ENCODE data around the gene ADAMTS17.
A peak's percentile ranks its signal among the peaks of the same experiment; 100 is the strongest.
"Not testable (repeated sequence)": the region's sequence is repeated elsewhere in the genome, so short reads cannot be mapped to it uniquely, and the experiment has no call there.

Gene ADAMTS17

GRCh38 chr15:100339999-100340398, 1.8 kb downstream of the ADAMTS17 start:
- no peak for DNase-seq (ENCODE audit: low read depth)
- no peak for TF ChIP-seq CTCF (conservative IDR thresholded peaks at IDR 0.05; ENCODE audit: control insufficient read depth, insufficient read depth, low read depth, low read length)
- H3K4me3 ChIP-seq (ENCODE audit: control insufficient read depth, low read depth, low read length): no peak overlapping the region

GRCh38 chr15:100339451-100339850, 2.3 kb downstream of the ADAMTS17 start:
- not testable (repeated sequence) for DNase-seq (ENCODE audit: low read depth); H3K4me3 ChIP-seq (ENCODE audit: control insufficient read depth, low read depth, low read length)

GRCh38 chr15:100338971-100339444, 2.8 kb downstream of the ADAMTS17 start:
- H3K4me3 ChIP-seq (ENCODE audit: control insufficient read depth, low read depth, low read length): no peak overlapping the region
- peak; percentile 78 for DNase-seq (ENCODE audit: low read depth)
- peak; percentile 64 for TF ChIP-seq CTCF (conservative IDR thresholded peaks at IDR 0.05; ENCODE audit: control insufficient read depth, insufficient read depth, low read depth, low read length)

GRCh38 chr15:100338247-100338646, 3.5 kb downstream of the ADAMTS17 start:
- no peak for DNase-seq (ENCODE audit: low read depth)
- no peak overlapping the region for H3K4me3 ChIP-seq (ENCODE audit: control insufficient read depth, low read depth, low read length)
- TF ChIP-seq CTCF (conservative IDR thresholded peaks at IDR 0.05; ENCODE audit: control insufficient read depth, insufficient read depth, low read depth, low read length): no peak

- no peak overlapping the region for H3K4me3 ChIP-seq (ENCODE audit: control insufficient read depth, low read depth, low read length)
- no peak for DNase-seq (ENCODE audit: low read depth)
- no peak for TF ChIP-seq CTCF (conservative IDR thresholded peaks at IDR 0.05; ENCODE audit: control insufficient read depth, insufficient read depth, low read depth, low read length)
Observed at GRCh38 chr15:100337096-100338044, 4.4 kb downstream of the ADAMTS17 start.

- no peak for TF ChIP-seq CTCF (conservative IDR thresholded peaks at IDR 0.05; ENCODE audit: control insufficient read depth, insufficient read depth, low read depth, low read length)
- no peak overlapping the region for H3K4me3 ChIP-seq (ENCODE audit: control insufficient read depth, low read depth, low read length)
- DNase-seq (ENCODE audit: low read depth): no peak
Observed at GRCh38 chr15:100336061-100336460, 5.7 kb downstream of the ADAMTS17 start.

GRCh38 chr15:100335335-100335999, 6.3 kb downstream of the ADAMTS17 start:
- H3K4me3 ChIP-seq (ENCODE audit: control insufficient read depth, low read depth, low read length): no peak overlapping the region
- no peak for DNase-seq (ENCODE audit: low read depth)
- TF ChIP-seq CTCF (conservative IDR thresholded peaks at IDR 0.05; ENCODE audit: control insufficient read depth, insufficient read depth, low read depth, low read length): no peak

All from fibroblast of mammary gland (primary cell).